Osteocyte (in vitro differentiated cells): ENCODE results near the gene HLA-B. TPM values are rescaled to one million over a fixed set of nuclear protein-coding genes. Genes with fewer than 3 reads are reported as not detected.

Experiments
- DNase-seq: peaks from one replicate; pipeline ENCODE4 v3.0.0; 2021; ENCODE audit warnings: mixed read lengths; ENCODE audit not compliant: unreplicated experiment; ENCODE audit errors: extremely low spot score
- H3K27ac Mint-ChIP-seq: one replicate; pipeline ENCODE4 v1.8.0; 2021; ENCODE audit warnings: mild to moderate bottlenecking, mixed read lengths; ENCODE audit not compliant: unreplicated experiment
- H3K27me3 Mint-ChIP-seq: one replicate; pipeline ENCODE4 v1.8.0; 2021; ENCODE audit warnings: mixed read lengths; ENCODE audit not compliant: unreplicated experiment
- H3K36me3 Mint-ChIP-seq: one replicate; pipeline ENCODE4 v1.8.0; 2021; ENCODE audit warnings: mixed read lengths; ENCODE audit not compliant: unreplicated experiment
- H3K4me1 Mint-ChIP-seq: one replicate; pipeline ENCODE4 v1.8.0; 2021; ENCODE audit warnings: mixed read lengths; ENCODE audit not compliant: unreplicated experiment
- H3K4me3 Mint-ChIP-seq: one replicate; pipeline ENCODE4 v1.8.0; 2021; ENCODE audit warnings: mild to moderate bottlenecking, moderate library complexity, mixed read lengths; ENCODE audit not compliant: unreplicated experiment
- H3K9me3 Mint-ChIP-seq: one replicate; pipeline ENCODE4 v1.8.0; 2021; ENCODE audit warnings: mixed read lengths; ENCODE audit not compliant: unreplicated experiment
- total RNA-seq: library from RNA; stranded (reverse); gene quantifications from 2 replicates; pipeline ENCODE4 v1.2.1, GENCODE V29; 2021
- TF ChIP-seq, protein P1 (sequence below): fragments of 200-600 bp; sonication (generic); IDR thresholded peaks from 2 replicates; pipeline ENCODE4 v1.5.0; 2021; ENCODE audit warnings: antibody characterized with exemption, mild to moderate bottlenecking, moderate library complexity

The HLA-B gene
- total RNA-seq, 1 donor from 2014 or later = 642 TPM

DNA sequence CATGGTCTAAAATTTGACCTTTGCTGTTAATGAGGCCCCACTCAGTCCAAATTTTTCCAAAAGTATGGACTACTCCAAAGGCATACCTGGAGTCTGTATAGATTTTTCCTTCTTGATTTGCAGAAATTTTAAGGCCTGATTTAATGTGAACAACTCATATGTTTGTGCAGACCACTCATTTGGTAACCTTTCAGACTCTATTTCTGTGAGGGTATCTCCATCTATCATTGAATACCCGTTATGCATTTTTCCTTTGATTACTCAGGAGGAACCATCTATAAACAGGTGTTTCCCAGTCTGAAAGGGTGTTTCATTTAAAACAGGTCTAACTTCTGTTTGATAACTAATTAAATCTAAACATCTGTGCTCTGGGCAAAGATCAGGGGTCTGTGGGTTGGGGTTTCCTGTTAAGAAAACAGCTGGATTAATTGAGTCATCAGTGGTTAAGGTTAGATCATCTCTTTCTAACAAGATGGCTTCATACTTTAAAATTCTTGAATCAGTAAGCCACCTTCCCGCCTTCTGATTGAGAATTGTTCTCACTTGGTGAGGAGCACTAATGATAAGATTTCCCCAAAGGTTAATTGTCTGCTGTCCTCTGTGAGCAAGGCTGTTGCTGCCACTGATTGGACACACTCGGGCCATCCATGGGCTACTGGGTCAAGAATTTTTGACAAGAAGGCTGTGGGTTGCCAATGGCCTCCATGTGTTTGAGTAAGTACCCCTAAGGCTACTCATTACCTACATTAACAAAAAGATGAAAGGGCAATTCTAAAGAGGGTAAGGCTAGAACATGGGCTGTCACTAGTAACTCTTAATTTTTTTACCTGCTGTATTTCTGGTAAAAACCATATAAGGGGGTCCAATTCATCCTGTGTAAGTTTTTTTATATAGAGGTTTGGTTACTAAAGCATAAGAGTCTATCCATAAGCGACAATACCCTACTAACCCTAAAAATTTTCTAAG is 24.1 kb downstream of the HLA-B start:
- H3K4me1 Mint-ChIP-seq = no peaks in the 10 kb centered on the region
- DNase-seq = no peak
- TF ChIP-seq, protein P1, sequence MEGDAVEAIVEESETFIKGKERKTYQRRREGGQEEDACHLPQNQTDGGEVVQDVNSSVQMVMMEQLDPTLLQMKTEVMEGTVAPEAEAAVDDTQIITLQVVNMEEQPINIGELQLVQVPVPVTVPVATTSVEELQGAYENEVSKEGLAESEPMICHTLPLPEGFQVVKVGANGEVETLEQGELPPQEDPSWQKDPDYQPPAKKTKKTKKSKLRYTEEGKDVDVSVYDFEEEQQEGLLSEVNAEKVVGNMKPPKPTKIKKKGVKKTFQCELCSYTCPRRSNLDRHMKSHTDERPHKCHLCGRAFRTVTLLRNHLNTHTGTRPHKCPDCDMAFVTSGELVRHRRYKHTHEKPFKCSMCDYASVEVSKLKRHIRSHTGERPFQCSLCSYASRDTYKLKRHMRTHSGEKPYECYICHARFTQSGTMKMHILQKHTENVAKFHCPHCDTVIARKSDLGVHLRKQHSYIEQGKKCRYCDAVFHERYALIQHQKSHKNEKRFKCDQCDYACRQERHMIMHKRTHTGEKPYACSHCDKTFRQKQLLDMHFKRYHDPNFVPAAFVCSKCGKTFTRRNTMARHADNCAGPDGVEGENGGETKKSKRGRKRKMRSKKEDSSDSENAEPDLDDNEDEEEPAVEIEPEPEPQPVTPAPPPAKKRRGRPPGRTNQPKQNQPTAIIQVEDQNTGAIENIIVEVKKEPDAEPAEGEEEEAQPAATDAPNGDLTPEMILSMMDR = no peak
- H3K36me3 Mint-ChIP-seq = peaks cover 10% of the 10 kb centered on the region
- H3K9me3 Mint-ChIP-seq = peaks cover 34% of the 10 kb centered on the region
- no peak overlapping the region for H3K4me3 Mint-ChIP-seq
- H3K27me3 Mint-ChIP-seq = peaks cover 34% of the 10 kb centered on the region
- H3K27ac Mint-ChIP-seq = no peak overlapping the region

DNA sequence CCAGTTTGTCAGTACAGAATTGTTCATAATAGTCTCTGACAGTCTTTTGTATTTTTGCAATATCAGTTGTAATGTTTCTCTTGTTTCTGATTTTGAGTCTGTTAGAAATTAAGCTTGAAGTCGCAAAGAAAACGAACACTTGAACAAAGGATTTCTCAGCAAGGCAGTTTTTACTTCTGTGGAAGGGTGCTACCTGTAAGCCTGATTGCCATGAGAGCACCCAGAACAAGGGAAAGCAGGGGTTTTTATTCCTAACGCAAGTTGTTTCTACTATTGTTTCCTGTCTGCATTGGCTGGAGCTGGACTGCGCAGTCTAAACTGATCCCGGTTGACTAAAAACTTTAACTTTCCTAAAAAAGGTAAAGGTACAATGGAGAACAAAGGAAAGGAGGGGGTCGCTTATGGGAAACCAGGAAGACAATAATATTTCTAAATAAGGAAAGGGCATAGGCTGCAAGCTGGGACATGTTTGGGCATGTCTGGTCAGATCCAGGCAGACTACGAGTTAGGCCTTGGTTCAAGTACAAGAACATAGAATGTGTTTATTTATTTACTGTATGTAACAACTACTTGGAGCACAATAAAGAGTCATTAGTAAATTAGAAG is 28.5 kb downstream of the HLA-B start:
- no peak for DNase-seq
- no peak overlapping the region for H3K4me3 Mint-ChIP-seq
- H3K4me1 Mint-ChIP-seq = no peaks in the 10 kb centered on the region
- H3K36me3 Mint-ChIP-seq = peaks cover 1% of the 10 kb centered on the region
- H3K27me3 Mint-ChIP-seq = peaks cover 35% of the 10 kb centered on the region
- H3K27ac Mint-ChIP-seq = no peak overlapping the region
- TF ChIP-seq, protein P1 = no peak
- H3K9me3 Mint-ChIP-seq = peaks cover 28% of the 10 kb centered on the region

GRCh38 chr6:31321820-31322219 is 35.2 kb downstream of the HLA-B start:
- H3K9me3 Mint-ChIP-seq = peaks cover 2% of the 10 kb centered on the region
- TF ChIP-seq, protein P1 = no peak

GRCh38 chr6:31321005-31321707 is 35.8 kb downstream of the HLA-B start:
- no peak overlapping the region for H3K4me3 Mint-ChIP-seq
- peaks cover 77% of the 10 kb centered on the region for H3K27me3 Mint-ChIP-seq
- H3K4me1 Mint-ChIP-seq = no peaks in the 10 kb centered on the region
- TF ChIP-seq, protein P1 = no peak
- H3K36me3 Mint-ChIP-seq = no peaks in the 10 kb centered on the region
- DNase-seq = no peak
- H3K9me3 Mint-ChIP-seq = no peaks in the 10 kb centered on the region
- no peak overlapping the region for H3K27ac Mint-ChIP-seq

More at GRCh38 chr6:31321820-31322219, 35.2 kb downstream of the HLA-B start:
- no peak for DNase-seq
- Mint-ChIP-seq H3K4me1 (no peaks in the 10 kb centered on the region), H3K36me3 (no peaks in the 10 kb centered on the region), H3K4me3 (no peak overlapping the region), H3K27me3 (peaks cover 73% of the 10 kb centered on the region), H3K27ac (no peak overlapping the region)
